ACC112 (cell line): ENCODE data around the gene KCNMA1.

ENCODE experiments used
- H2AFZ ChIP-seq: fragments of 200-600 bp; sonication (generic); one replicate; pipeline ENCODE4 v1.6.0; 2017; ENCODE audit warnings: antibody characterized with exemption, low read length; ENCODE audit not compliant: unreplicated experiment
- H3K27ac ChIP-seq: fragments of 200-600 bp; sonication (generic); 2 replicates; pipeline ENCODE4 v1.5.1; 2014; ENCODE audit warnings: low read depth, mild to moderate bottlenecking, antibody characterized with exemption, low read length, moderate library complexity
- H3K27me3 ChIP-seq: fragments of 200-600 bp; sonication (generic); 2 replicates; pipeline ENCODE4 v1.6.1; 2014; ENCODE audit warnings: mild to moderate bottlenecking, antibody characterized with exemption, low read length, moderate library complexity, mixed read lengths; ENCODE audit not compliant: insufficient read depth
- H3K36me3 ChIP-seq: fragments of 200-600 bp; sonication (generic); 2 replicates; pipeline ENCODE4 v1.6.1; 2016; ENCODE audit warnings: mild to moderate bottlenecking, antibody characterized with exemption, low read length, moderate library complexity, mixed read lengths; ENCODE audit not compliant: insufficient read depth
- H3K4me1 ChIP-seq: fragments of 200-600 bp; sonication (generic); one replicate; pipeline ENCODE4 v1.6.1; 2016; ENCODE audit warnings: low read length, mixed read lengths; ENCODE audit not compliant: insufficient read depth, unreplicated experiment, control insufficient read depth
- H3K4me3 ChIP-seq: fragments of 200-600 bp; sonication (generic); 2 replicates; pipeline ENCODE4 v1.5.1; 2014; ENCODE audit warnings: mild to moderate bottlenecking, low read depth, low read length
- H3K79me2 ChIP-seq: fragments of 200-600 bp; sonication (generic); one replicate; pipeline ENCODE4 v1.6.0; 2016; ENCODE audit warnings: low read length; ENCODE audit not compliant: control insufficient read depth, unreplicated experiment, insufficient read depth

The KCNMA1 gene

GRCh38 chr10:77619964-77620703 is 17.5 kb downstream of the KCNMA1 start:
- H3K36me3 ChIP-seq, result no peaks in the 10 kb centered on the region
- peaks cover 20% of the 10 kb centered on the region for H3K79me2 ChIP-seq
- H3K4me1 ChIP-seq, result peaks cover 16% of the 10 kb centered on the region
- H3K27me3 ChIP-seq, result no peaks in the 10 kb centered on the region
- no peak overlapping the region for H2AFZ ChIP-seq
- no peak overlapping the region for H3K4me3 ChIP-seq
- no peak overlapping the region for H3K27ac ChIP-seq

GRCh38 chr10:77618117-77618516 is 19.5 kb downstream of the KCNMA1 start:
- H3K4me3 ChIP-seq, result no peak overlapping the region
- no peak overlapping the region for H3K27ac ChIP-seq
- H2AFZ ChIP-seq, result no peak overlapping the region
- peaks cover 7% of the 10 kb centered on the region for H3K4me1 ChIP-seq
- peaks cover 13% of the 10 kb centered on the region for H3K79me2 ChIP-seq
- no peaks in the 10 kb centered on the region for H3K36me3 ChIP-seq
- H3K27me3 ChIP-seq, result no peaks in the 10 kb centered on the region

- Histone ChIP-seq H3K36me3 (no peaks in the 10 kb centered on the region), H3K79me2 (peaks cover 10% of the 10 kb centered on the region), H3K4me3 (no peak overlapping the region), H3K4me1 (no peaks in the 10 kb centered on the region), H3K27ac (no peak overlapping the region), H3K27me3 (no peaks in the 10 kb centered on the region), H2AFZ (no peak overlapping the region)
These were observed 20.8 kb downstream of the KCNMA1 start for GRCh38 chr10:77616766-77617165.

- Histone ChIP-seq H3K79me2 (peaks cover 10% of the 10 kb centered on the region), H3K4me1 (peaks cover 2% of the 10 kb centered on the region), H3K4me3 (no peak overlapping the region), H2AFZ (no peak overlapping the region), H3K36me3 (no peaks in the 10 kb centered on the region), H3K27ac (no peak overlapping the region), H3K27me3 (no peaks in the 10 kb centered on the region)
These were observed 22.6 kb downstream of the KCNMA1 start for GRCh38 chr10:77614778-77615625.

- Histone ChIP-seq H3K79me2 (peaks cover 10% of the 10 kb centered on the region), H3K27ac (no peak overlapping the region), H3K4me3 (no peak overlapping the region), H3K36me3 (no peaks in the 10 kb centered on the region), H3K4me1 (peaks cover 5% of the 10 kb centered on the region), H3K27me3 (no peaks in the 10 kb centered on the region), H2AFZ (no peak overlapping the region)
These were observed 24.0 kb downstream of the KCNMA1 start for GRCh38 chr10:77613476-77614130.

GRCh38 chr10:77611670-77612069 is 25.9 kb downstream of the KCNMA1 start:
- Histone ChIP-seq H3K36me3 (no peaks in the 10 kb centered on the region), H3K4me1 (peaks cover 5% of the 10 kb centered on the region), H3K27me3 (no peaks in the 10 kb centered on the region), H3K27ac (no peak overlapping the region), H2AFZ (no peak overlapping the region), H3K79me2 (peaks cover 8% of the 10 kb centered on the region), H3K4me3 (no peak overlapping the region)

GRCh38 chr10:77611221-77611620 is 26.4 kb downstream of the KCNMA1 start:
- Histone ChIP-seq H2AFZ (no peak overlapping the region), H3K27ac (no peak overlapping the region), H3K79me2 (peaks cover 8% of the 10 kb centered on the region), H3K27me3 (no peaks in the 10 kb centered on the region), H3K36me3 (no peaks in the 10 kb centered on the region), H3K4me1 (peaks cover 5% of the 10 kb centered on the region), H3K4me3 (no peak overlapping the region)

- H3K36me3 ChIP-seq, result no peaks in the 10 kb centered on the region
- H2AFZ ChIP-seq, result no peak overlapping the region
- no peak overlapping the region for H3K27ac ChIP-seq
- no peaks in the 10 kb centered on the region for H3K27me3 ChIP-seq
- H3K4me1 ChIP-seq, result peaks cover 5% of the 10 kb centered on the region
- H3K4me3 ChIP-seq, result no peak overlapping the region
- peaks cover 4% of the 10 kb centered on the region for H3K79me2 ChIP-seq
These were observed 27.8 kb downstream of the KCNMA1 start for GRCh38 chr10:77609781-77610272.

- no peak overlapping the region for H3K27ac ChIP-seq
- H3K4me1 ChIP-seq, result peaks cover 13% of the 10 kb centered on the region
- no peak overlapping the region for H3K4me3 ChIP-seq
- no peaks in the 10 kb centered on the region for H3K36me3 ChIP-seq
- no peak overlapping the region for H2AFZ ChIP-seq
- H3K27me3 ChIP-seq, result no peaks in the 10 kb centered on the region
- peaks cover 4% of the 10 kb centered on the region for H3K79me2 ChIP-seq
These were observed 29.3 kb downstream of the KCNMA1 start for GRCh38 chr10:77608281-77608680.

- no peak overlapping the region for H3K27ac ChIP-seq
- peaks cover 4% of the 10 kb centered on the region for H3K79me2 ChIP-seq
- H3K36me3 ChIP-seq, result no peaks in the 10 kb centered on the region
- H2AFZ ChIP-seq, result no peak overlapping the region
- H3K27me3 ChIP-seq, result no peaks in the 10 kb centered on the region
- H3K4me1 ChIP-seq, result peaks cover 21% of the 10 kb centered on the region
- no peak overlapping the region for H3K4me3 ChIP-seq
These were observed 30.9 kb downstream of the KCNMA1 start for GRCh38 chr10:77606751-77607150.
